Hepatocyte (in vitro differentiated cells): Measurements from ENCODE around the gene VSIG8. TPM values are rescaled to one million over a fixed set of nuclear protein-coding genes. Genes with fewer than 3 reads are reported as not detected.

ENCODE experiments used
- DNase-seq: peaks from one replicate; pipeline ENCODE4 v3.0.0-alpha.2; 2016; ENCODE audit warnings: low spot score
- H2AFZ ChIP-seq: fragments of 200-600 bp; sonication (generic); 2 replicates; pipeline ENCODE4 v1.6.0; 2016; ENCODE audit warnings: antibody characterized with exemption, mild to moderate bottlenecking
- H3K27ac ChIP-seq: fragments of 200-600 bp; sonication (generic); 2 replicates; pipeline ENCODE4 v1.5.1; 2016; ENCODE audit warnings: mild to moderate bottlenecking
- H3K27me3 ChIP-seq: fragments of 200-600 bp; sonication (generic); 2 replicates; pipeline ENCODE4 v1.6.1; 2016
- H3K36me3 ChIP-seq: fragments of 200-600 bp; sonication (generic); replicated peaks from 2 replicates; pipeline ENCODE4 v1.5.1; 2016; ENCODE audit warnings: low read depth; ENCODE audit not compliant: insufficient read depth
- H3K4me1 ChIP-seq: fragments of 200-600 bp; sonication (generic); 2 replicates; pipeline ENCODE4 v1.5.1; 2016; ENCODE audit warnings: mild to moderate bottlenecking, moderate library complexity; ENCODE audit not compliant: insufficient read depth
- H3K4me2 ChIP-seq: fragments of 200-600 bp; sonication (generic); 2 replicates; pipeline ENCODE4 v1.6.0; 2016
- H3K4me3 ChIP-seq: fragments of 200-600 bp; sonication (generic); 2 replicates; pipeline ENCODE4 v1.5.1; 2016; ENCODE audit warnings: mild to moderate bottlenecking
- H3K79me2 ChIP-seq: fragments of 200-600 bp; sonication (generic); 2 replicates; pipeline ENCODE4 v1.6.0; 2017; ENCODE audit warnings: mild to moderate bottlenecking
- H3K9me2 ChIP-seq: fragments of 200-600 bp; sonication (generic); replicated peaks from 2 replicates; pipeline ENCODE4 v1.6.0; 2017; ENCODE audit warnings: mild to moderate bottlenecking; ENCODE audit not compliant: insufficient read depth
- H3K9me3 ChIP-seq: fragments of 200-600 bp; sonication (generic); 2 replicates; pipeline ENCODE4 v1.5.1; 2016; ENCODE audit warnings: low read depth, mild to moderate bottlenecking
- H4K20me1 ChIP-seq: fragments of 200-600 bp; sonication (generic); 2 replicates; pipeline ENCODE4 v1.6.0; 2016; ENCODE audit warnings: mild to moderate bottlenecking; ENCODE audit not compliant: insufficient read depth, poor library complexity, severe bottlenecking
- CTCF ChIP-seq: fragments of 200-600 bp; sonication (generic); IDR thresholded peaks from 2 replicates; pipeline ENCODE4 v1.5.1; 2016; ENCODE audit warnings: antibody characterized with exemption, mild to moderate bottlenecking; ENCODE audit not compliant: poor library complexity
- EZH2 ChIP-seq: fragments of 200-600 bp; sonication (generic); IDR thresholded peaks from 2 replicates; pipeline ENCODE4 v1.6.1; 2016; ENCODE audit warnings: antibody characterized with exemption, mild to moderate bottlenecking, borderline replicate concordance
- EZH2phosphoT487 ChIP-seq: fragments of 200-600 bp; sonication (generic); IDR thresholded peaks from one replicate; pipeline ENCODE4 v1.6.1; 2018; ENCODE audit warnings: antibody characterized with exemption, mild to moderate bottlenecking, low read depth, moderate library complexity; ENCODE audit not compliant: unreplicated experiment, severe bottlenecking
- WGBS: methylation state at CpG from one replicate; pipeline ENCODE4 v1.1.6; 2016; ENCODE audit warnings: low lambda C conversion rate; ENCODE audit errors: missing lambda C conversion rate; 5-methylcytosine and 5-hydroxymethylcytosine counted together
- polyA plus RNA-seq: library from polyadenylated mRNA; unstranded; fragments of >200 nt; fragmentation: Nextera tagmentation; extraction: Ambion mirVana; gene quantifications from 2 replicates; pipeline ENCODE4 v1.2.1, GENCODE V29; 2016
- total RNA-seq: library from RNA; depleted of rRNA; stranded (reverse); fragments of >200 nt; gene quantifications from 2 replicates; pipeline ENCODE4 v1.2.3, GENCODE V29; 2014

VSIG8 gene
- total and polyA plus RNA-seq, 2 experiments from 2014 or later = 0.13 to 0.33 TPM

- H3K9me3 ChIP-seq = no peaks in the 10 kb centered on the region
- no peaks in the 10 kb centered on the region for H3K36me3 ChIP-seq
- H4K20me1 ChIP-seq = no peaks in the 10 kb centered on the region
- no peak overlapping the region for H3K27ac ChIP-seq
- H3K79me2 ChIP-seq = no peaks in the 10 kb centered on the region
- TF ChIP-seq EZH2 = no peak
- TF ChIP-seq EZH2phosphoT487 = no peak
- no peak overlapping the region for H3K4me3 ChIP-seq
- H3K27me3 ChIP-seq = no peaks in the 10 kb centered on the region
- no peak overlapping the region for H2AFZ ChIP-seq
- H3K4me2 ChIP-seq = no peak overlapping the region
- no peak for DNase-seq
- no peaks in the 10 kb centered on the region for H3K9me2 ChIP-seq
- H3K4me1 ChIP-seq = peaks cover 9% of the 10 kb centered on the region
- WGBS = 75% methylated on average over 14 of the region's 14 CpGs
These were observed 4.6 kb upstream of the VSIG8 start for GRCh38 chr1:159866905-159867663.

GRCh38 chr1:159866066-159866465 is 3.6 kb upstream of the VSIG8 start:
- H3K4me3 ChIP-seq = no peak overlapping the region
- no peak overlapping the region for H3K4me2 ChIP-seq
- no peak overlapping the region for H3K27ac ChIP-seq
- H3K9me3 ChIP-seq = no peaks in the 10 kb centered on the region
- H3K36me3 ChIP-seq = no peaks in the 10 kb centered on the region
- peaks cover 9% of the 10 kb centered on the region for H3K4me1 ChIP-seq
- TF ChIP-seq CTCF = no peak
- TF ChIP-seq EZH2 = no peak
- TF ChIP-seq EZH2phosphoT487 = no peak
- no peaks in the 10 kb centered on the region for H3K9me2 ChIP-seq
- H3K79me2 ChIP-seq = no peaks in the 10 kb centered on the region
- no peak for DNase-seq
- H2AFZ ChIP-seq = no peak overlapping the region
- no peaks in the 10 kb centered on the region for H4K20me1 ChIP-seq
- 100% methylated on average over 1 of the region's 1 CpG for WGBS
- no peaks in the 10 kb centered on the region for H3K27me3 ChIP-seq

GRCh38 chr1:159864262-159864661 is 1.8 kb upstream of the VSIG8 start:
- H3K4me2 ChIP-seq = no peak overlapping the region
- no peaks in the 10 kb centered on the region for H3K27me3 ChIP-seq
- H3K79me2 ChIP-seq = no peaks in the 10 kb centered on the region
- TF ChIP-seq EZH2phosphoT487 = no peak
- no peak for TF ChIP-seq EZH2
- TF ChIP-seq CTCF = no peak
- no peaks in the 10 kb centered on the region for H3K9me3 ChIP-seq
- DNase-seq = no peak
- H3K9me2 ChIP-seq = no peaks in the 10 kb centered on the region
- 91% methylated on average over 2 of the region's 2 CpGs for WGBS
- no peak overlapping the region for H3K4me3 ChIP-seq
- no peak overlapping the region for H3K27ac ChIP-seq
- H3K36me3 ChIP-seq = no peaks in the 10 kb centered on the region
- no peaks in the 10 kb centered on the region for H4K20me1 ChIP-seq
- peaks cover 20% of the 10 kb centered on the region for H3K4me1 ChIP-seq
- no peak overlapping the region for H2AFZ ChIP-seq

- H3K4me3 ChIP-seq = no peak overlapping the region
- H3K36me3 ChIP-seq = no peaks in the 10 kb centered on the region
- no peaks in the 10 kb centered on the region for H3K9me3 ChIP-seq
- no peak for DNase-seq
- no peak overlapping the region for H3K27ac ChIP-seq
- H3K4me2 ChIP-seq = no peak overlapping the region
- no peaks in the 10 kb centered on the region for H3K27me3 ChIP-seq
- no peak overlapping the region for H2AFZ ChIP-seq
- H3K79me2 ChIP-seq = no peaks in the 10 kb centered on the region
- WGBS = 82% methylated on average over 5 of the region's 5 CpGs
- H4K20me1 ChIP-seq = no peaks in the 10 kb centered on the region
- no peaks in the 10 kb centered on the region for H3K9me2 ChIP-seq
- TF ChIP-seq EZH2phosphoT487 (no peak), EZH2 (no peak)
- peaks cover 12% of the 10 kb centered on the region for H3K4me1 ChIP-seq
These were observed 426 bp downstream of the VSIG8 start for GRCh38 chr1:159862031-159862430.
